ENCODE results near the gene RYR2.

DNA sequence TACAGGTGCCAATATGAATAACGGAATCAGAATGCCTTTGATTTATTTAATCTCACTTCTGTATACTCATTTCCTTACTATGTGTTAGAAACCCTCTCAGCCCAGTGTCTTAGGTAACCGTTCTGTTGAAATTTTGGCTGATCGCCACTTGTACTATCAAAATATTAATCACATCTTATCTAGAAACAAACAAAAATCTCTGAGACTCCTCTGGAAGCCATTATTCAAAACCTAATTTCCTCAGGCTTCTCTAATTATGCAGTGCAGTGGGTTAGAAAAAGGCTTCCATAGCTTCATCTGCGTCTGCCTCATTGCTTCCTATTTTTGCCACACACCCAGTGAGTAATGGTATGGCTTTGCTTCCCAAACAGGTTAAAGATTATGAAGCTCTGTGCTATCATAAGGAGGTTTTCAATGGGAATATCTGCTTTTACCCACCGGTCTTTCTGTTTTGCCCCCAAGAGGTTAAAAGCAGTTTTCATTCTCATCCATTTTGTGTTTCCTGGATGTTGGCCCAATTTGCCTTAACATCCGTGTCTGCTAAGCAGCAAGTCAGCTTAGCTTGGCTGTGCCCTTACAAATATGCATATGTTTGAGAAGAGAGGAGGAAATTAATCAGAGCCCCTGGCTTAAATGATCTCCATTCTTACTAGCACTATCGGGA is 129.6 kb downstream of the RYR2 start:
- no peak for TF ChIP-seq CTCF (IDR thresholded peaks at IDR 0.05; ENCODE audit: low read depth, low read length)
- no peak for TF ChIP-seq EZH2phosphoT487 (IDR thresholded peaks at IDR 0.05; ENCODE audit: low read depth)

All from OCI-LY3 (cell line).